OCI-LY1 (cell line): ENCODE data around the gene KBTBD6.

Source experiments
- CTCF ChIP-seq: fragments of 200-600 bp; sonication (generic), shearing (Covaris generic); IDR thresholded peaks from 2 replicates; pipeline ENCODE4 v1.5.1; 2017; ENCODE audit warnings: mild to moderate bottlenecking, antibody characterized with exemption, low read length, moderate library complexity, mixed read lengths
- EZH2 ChIP-seq: fragments of 200-600 bp; sonication (generic), shearing (Covaris generic); IDR thresholded peaks from 2 replicates; pipeline ENCODE4 v1.8.0; 2017; ENCODE audit warnings: borderline replicate concordance, mixed run types, mild to moderate bottlenecking, antibody characterized with exemption, low read length, moderate library complexity, mixed read lengths

DNA sequence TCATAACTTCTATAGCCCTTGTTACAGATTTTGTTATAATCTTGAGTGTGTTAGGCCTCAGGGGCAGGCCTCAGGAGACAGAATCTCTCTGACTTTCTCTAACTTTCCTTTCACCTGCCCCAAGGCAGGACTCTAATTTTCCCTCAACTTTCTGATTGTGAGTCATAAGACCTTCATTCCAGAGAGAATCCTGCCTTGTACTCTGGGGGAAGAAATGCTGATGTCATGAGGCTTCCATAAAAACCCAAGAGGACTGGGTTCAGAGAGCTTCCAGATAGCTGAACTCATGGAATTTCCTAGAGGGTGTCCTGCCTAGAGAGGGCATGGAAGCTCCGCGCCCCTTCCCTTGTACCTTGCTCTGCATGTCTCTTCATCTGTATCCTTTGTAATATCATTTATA lies 5.3 kb upstream of the KBTBD6 start:
- TF ChIP-seq CTCF (no peak), EZH2 (no peak)
